ENCODE data around the gene LAMA2. TPM values are rescaled to one million over a fixed set of nuclear protein-coding genes. Genes with fewer than 3 reads are reported as not detected.

Gene LAMA2
- total and polyA plus RNA-seq, 2 donors from 2014 or later: 2.2 to 20.8 TPM

DNA sequence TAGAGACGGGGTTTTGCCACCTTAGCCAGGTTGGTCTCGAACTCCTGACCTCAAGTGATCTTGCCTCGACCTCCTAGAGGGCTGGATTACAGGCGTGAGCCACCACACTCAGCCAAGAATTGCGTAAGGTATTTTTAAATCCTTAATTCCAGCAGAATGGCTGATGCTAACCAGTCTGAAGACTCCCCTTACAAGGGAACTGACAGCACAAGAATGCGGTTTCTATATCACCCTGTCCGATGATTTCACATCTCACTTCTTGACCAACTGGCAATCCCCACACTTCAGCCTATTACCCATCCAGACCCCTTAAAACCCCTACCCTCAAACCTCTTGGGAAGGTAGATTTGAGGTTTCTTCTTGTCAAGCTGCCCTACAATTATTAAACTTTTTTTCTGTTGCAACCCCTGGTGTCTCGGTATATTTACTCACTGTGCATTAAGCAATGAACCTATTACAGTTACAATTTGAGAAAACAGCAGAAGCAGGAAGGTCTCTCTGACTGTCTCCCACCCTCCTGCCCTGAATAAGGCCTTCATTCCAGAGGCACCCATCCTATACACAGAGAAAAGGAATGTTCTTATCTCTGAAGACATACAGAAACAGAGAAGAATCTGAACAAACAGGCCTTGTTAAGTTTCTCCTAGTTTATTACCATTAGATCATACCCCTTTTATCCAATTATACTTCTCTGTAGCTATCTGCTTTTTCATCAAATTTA lies 662.1 kb downstream of the LAMA2 start:
- FAIRE-seq: no peak
- TF ChIP-seq, protein P1, sequence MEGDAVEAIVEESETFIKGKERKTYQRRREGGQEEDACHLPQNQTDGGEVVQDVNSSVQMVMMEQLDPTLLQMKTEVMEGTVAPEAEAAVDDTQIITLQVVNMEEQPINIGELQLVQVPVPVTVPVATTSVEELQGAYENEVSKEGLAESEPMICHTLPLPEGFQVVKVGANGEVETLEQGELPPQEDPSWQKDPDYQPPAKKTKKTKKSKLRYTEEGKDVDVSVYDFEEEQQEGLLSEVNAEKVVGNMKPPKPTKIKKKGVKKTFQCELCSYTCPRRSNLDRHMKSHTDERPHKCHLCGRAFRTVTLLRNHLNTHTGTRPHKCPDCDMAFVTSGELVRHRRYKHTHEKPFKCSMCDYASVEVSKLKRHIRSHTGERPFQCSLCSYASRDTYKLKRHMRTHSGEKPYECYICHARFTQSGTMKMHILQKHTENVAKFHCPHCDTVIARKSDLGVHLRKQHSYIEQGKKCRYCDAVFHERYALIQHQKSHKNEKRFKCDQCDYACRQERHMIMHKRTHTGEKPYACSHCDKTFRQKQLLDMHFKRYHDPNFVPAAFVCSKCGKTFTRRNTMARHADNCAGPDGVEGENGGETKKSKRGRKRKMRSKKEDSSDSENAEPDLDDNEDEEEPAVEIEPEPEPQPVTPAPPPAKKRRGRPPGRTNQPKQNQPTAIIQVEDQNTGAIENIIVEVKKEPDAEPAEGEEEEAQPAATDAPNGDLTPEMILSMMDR (IDR thresholded peaks at IDR 0.05; ENCODE audit: borderline replicate concordance, extremely low read depth, insufficient read depth): no peak
- no peaks in the 10 kb centered on the region for H3K27me3 ChIP-seq (ENCODE audit: control insufficient read depth, insufficient read depth, low read length)
- no peak overlapping the region for H3K27ac ChIP-seq (ENCODE audit: low read depth in 2 of 2, low read length in 2 of 2)
- H3K36me3 ChIP-seq (ENCODE audit: control insufficient read depth in 2 of 3, insufficient read depth in 3 of 3, low read length in 3 of 3): no peaks in the 10 kb centered on the region
- H3K9ac ChIP-seq (ENCODE audit: low read length in 3 of 3): no peak overlapping the region
- no peaks in the 10 kb centered on the region for H3K4me1 ChIP-seq (ENCODE audit: control insufficient read depth in 2 of 3, insufficient read depth in 2 of 3, low read depth in 1 of 3, low read length in 3 of 3)
- H3K4me3 ChIP-seq (ENCODE audit: low read length in 3 of 3): no peak overlapping the region
- no peaks in the 10 kb centered on the region for H3K9me3 ChIP-seq (ENCODE audit: control insufficient read depth in 2 of 3, insufficient read depth in 1 of 3, low read length in 3 of 3)
- intact Hi-C loops (cut with DNase I): no loop called here
- DNase-seq: no peak

- H3K9me3 ChIP-seq (ENCODE audit: control insufficient read depth in 2 of 3, insufficient read depth in 1 of 3, low read length in 3 of 3): no peaks in the 10 kb centered on the region
- no peak overlapping the region for H3K27ac ChIP-seq (ENCODE audit: low read depth in 2 of 2, low read length in 2 of 2)
- intact Hi-C loops (cut with DNase I): no loop called here
- DNase-seq (no peak), FAIRE-seq (no peak)
- H3K27me3 ChIP-seq (ENCODE audit: control insufficient read depth, insufficient read depth, low read length): no peaks in the 10 kb centered on the region
- no peak overlapping the region for H3K9ac ChIP-seq (ENCODE audit: low read length in 3 of 3)
- no peak overlapping the region for H3K4me3 ChIP-seq (ENCODE audit: low read length in 3 of 3)
- TF ChIP-seq, protein P1 (IDR thresholded peaks at IDR 0.05; ENCODE audit: borderline replicate concordance, extremely low read depth, insufficient read depth): no peak
- H3K36me3 ChIP-seq (ENCODE audit: control insufficient read depth in 2 of 3, insufficient read depth in 3 of 3, low read length in 3 of 3): no peaks in the 10 kb centered on the region
- no peaks in the 10 kb centered on the region for H3K4me1 ChIP-seq (ENCODE audit: control insufficient read depth in 2 of 3, insufficient read depth in 2 of 3, low read depth in 1 of 3, low read length in 3 of 3)
Measured at GRCh38 chr6:129546702-129547101, 663.8 kb downstream of the LAMA2 start.

DNA sequence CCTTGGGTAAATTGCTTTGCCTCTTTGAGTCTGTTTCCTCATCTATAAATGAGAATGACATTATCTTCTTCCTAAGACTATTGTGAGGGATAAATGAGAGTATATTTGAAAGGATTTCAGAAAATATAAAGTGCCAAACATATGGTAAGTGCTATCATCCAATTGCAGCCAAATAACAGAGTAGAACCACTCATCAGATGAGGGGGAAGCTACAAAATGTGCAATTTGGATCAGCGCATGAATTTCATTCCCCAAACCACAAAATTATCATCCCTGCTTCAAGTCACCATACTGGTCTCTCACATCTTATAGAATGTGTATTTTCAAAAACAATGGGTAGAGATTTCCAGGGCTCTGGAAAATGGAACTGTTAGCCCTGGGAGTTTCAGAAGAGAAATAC lies 668.5 kb downstream of the LAMA2 start:
- no peaks in the 10 kb centered on the region for H3K9me3 ChIP-seq (ENCODE audit: control insufficient read depth in 2 of 3, insufficient read depth in 1 of 3, low read length in 3 of 3)
- FAIRE-seq (no peak), DNase-seq (no peak)
- intact Hi-C loops (cut with DNase I): no loop called here
- H3K9ac ChIP-seq (ENCODE audit: low read length in 3 of 3): no peak overlapping the region
- no peaks in the 10 kb centered on the region for H3K36me3 ChIP-seq (ENCODE audit: control insufficient read depth in 2 of 3, insufficient read depth in 3 of 3, low read length in 3 of 3)
- no peak overlapping the region for H3K4me3 ChIP-seq (ENCODE audit: low read length in 3 of 3)
- no peaks in the 10 kb centered on the region for H3K27me3 ChIP-seq (ENCODE audit: control insufficient read depth, insufficient read depth, low read length)
- no peak overlapping the region for H3K27ac ChIP-seq (ENCODE audit: low read depth in 2 of 2, low read length in 2 of 2)
- H3K4me1 ChIP-seq (ENCODE audit: control insufficient read depth in 2 of 3, insufficient read depth in 2 of 3, low read depth in 1 of 3, low read length in 3 of 3): no peaks in the 10 kb centered on the region
- TF ChIP-seq, protein P1 (IDR thresholded peaks at IDR 0.05; ENCODE audit: borderline replicate concordance, extremely low read depth, insufficient read depth): no peak

- Histone ChIP-seq H3K27me3 (ENCODE audit: control insufficient read depth, insufficient read depth, low read length) (no peaks in the 10 kb centered on the region), H3K27ac (ENCODE audit: low read depth in 2 of 2, low read length in 2 of 2) (no peak overlapping the region), H3K4me3 (ENCODE audit: low read length in 3 of 3) (no peak overlapping the region), H3K36me3 (ENCODE audit: control insufficient read depth in 2 of 3, insufficient read depth in 3 of 3, low read length in 3 of 3) (no peaks in the 10 kb centered on the region), H3K9ac (ENCODE audit: low read length in 3 of 3) (no peak overlapping the region), H3K9me3 (ENCODE audit: control insufficient read depth in 2 of 3, insufficient read depth in 1 of 3, low read length in 3 of 3) (no peaks in the 10 kb centered on the region), H3K4me1 (ENCODE audit: control insufficient read depth in 2 of 3, insufficient read depth in 2 of 3, low read depth in 1 of 3, low read length in 3 of 3) (no peaks in the 10 kb centered on the region)
- DNase-seq: no peak
- no peak for FAIRE-seq
- TF ChIP-seq, protein P1 (IDR thresholded peaks at IDR 0.05; ENCODE audit: borderline replicate concordance, extremely low read depth, insufficient read depth): no peak
- intact Hi-C loops (cut with DNase I): no loop called here
Measured at GRCh38 chr6:129552413-129552812, 669.5 kb downstream of the LAMA2 start.

Data from kidney (tissue), 14 donors.